Endometrium (tissue), 2 donors: ENCODE data around the gene IL6R.

Experiments
- FAIRE-seq: peaks from 2 replicates; lab custom pipeline; 2012; peaks lifted over from hg19 to GRCh38; lab: Jason Lieb, UNC
- donor health status: control.
- donor health status: control.

The IL6R gene

GRCh38 chr1:154517661-154518060 lies 112.5 kb downstream of the IL6R start:
- no peak for FAIRE-seq
